DND-41 (cell line): ENCODE data around the gene LIMS2.

Experiments
- EZH2 ChIP-seq: IDR thresholded peaks from 3 replicates; pipeline ENCODE4 v1.6.1; 2012; ENCODE audit warnings: borderline replicate concordance, low read depth, mild to moderate bottlenecking, moderate library complexity, low read length, inconsistent platforms; ENCODE audit not compliant: severe bottlenecking
- TF ChIP-seq, protein P1 (sequence below): IDR thresholded peaks from 2 replicates; pipeline ENCODE4 v1.5.1; 2012; ENCODE audit warnings: borderline replicate concordance, low read length, moderate library complexity, mild to moderate bottlenecking; ENCODE audit not compliant: poor library complexity, severe bottlenecking; ENCODE audit errors: extremely low read depth

DNA sequence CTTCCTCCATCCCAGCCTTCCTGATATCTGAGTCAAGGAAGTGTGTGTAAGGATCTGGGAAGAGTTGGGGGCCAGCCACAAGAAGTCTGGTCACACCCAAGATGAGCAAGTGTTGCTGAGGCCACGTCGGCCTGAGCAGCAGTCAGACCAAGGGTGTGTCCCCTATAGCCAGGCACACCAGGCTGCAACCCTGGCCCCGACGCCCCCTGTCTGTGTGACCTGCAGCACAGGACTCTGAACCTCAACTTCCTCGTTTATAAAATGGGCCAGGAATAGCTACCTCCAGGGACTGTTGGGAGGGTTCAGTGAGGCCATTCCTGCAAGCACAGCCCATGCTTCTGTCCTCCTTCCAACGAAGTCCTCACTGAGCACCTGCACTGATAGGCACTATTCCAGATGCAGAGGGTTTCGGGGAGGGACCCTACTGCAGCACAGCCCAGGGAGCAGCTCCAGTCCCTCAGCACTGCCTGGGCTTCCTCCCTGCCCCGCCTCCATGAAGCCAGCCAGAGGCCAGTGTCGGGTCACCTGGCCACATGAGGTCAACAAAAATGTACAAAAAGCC is 13.3 kb downstream of the LIMS2 start:
- TF ChIP-seq, protein P1, sequence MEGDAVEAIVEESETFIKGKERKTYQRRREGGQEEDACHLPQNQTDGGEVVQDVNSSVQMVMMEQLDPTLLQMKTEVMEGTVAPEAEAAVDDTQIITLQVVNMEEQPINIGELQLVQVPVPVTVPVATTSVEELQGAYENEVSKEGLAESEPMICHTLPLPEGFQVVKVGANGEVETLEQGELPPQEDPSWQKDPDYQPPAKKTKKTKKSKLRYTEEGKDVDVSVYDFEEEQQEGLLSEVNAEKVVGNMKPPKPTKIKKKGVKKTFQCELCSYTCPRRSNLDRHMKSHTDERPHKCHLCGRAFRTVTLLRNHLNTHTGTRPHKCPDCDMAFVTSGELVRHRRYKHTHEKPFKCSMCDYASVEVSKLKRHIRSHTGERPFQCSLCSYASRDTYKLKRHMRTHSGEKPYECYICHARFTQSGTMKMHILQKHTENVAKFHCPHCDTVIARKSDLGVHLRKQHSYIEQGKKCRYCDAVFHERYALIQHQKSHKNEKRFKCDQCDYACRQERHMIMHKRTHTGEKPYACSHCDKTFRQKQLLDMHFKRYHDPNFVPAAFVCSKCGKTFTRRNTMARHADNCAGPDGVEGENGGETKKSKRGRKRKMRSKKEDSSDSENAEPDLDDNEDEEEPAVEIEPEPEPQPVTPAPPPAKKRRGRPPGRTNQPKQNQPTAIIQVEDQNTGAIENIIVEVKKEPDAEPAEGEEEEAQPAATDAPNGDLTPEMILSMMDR: no peak
- TF ChIP-seq EZH2: no peak
